IMR-90 (cell line): Measurements from ENCODE around the gene SLC44A5. TPM values are rescaled to one million over a fixed set of nuclear protein-coding genes. Genes with fewer than 3 reads are reported as not detected.

Experiments used
- ATAC-seq: fragments of 200-7000 bp; cut with Tn5 transposase; 2 replicates; pipeline ENCODE4 v1.9.1; 2020; ENCODE audit warnings: low read depth, mild to moderate bottlenecking, moderate library complexity
- BruUV-seq: library from RNA; stranded (reverse); fragments of 400-500 nt; replicated peaks from 2 replicates; lab custom pipeline; 2021; lab: Mats Ljungman, UMichigan
- CTCF ChIA-PET: fragments of 300-600 bp; formaldehyde crosslinking; extraction: SDS; loops from one replicate; lab custom pipeline; 2021; ENCODE audit warnings: antibody characterized with exemption; lab: Yijun Ruan, JAX
- POLR2A ChIA-PET: fragments of 300-600 bp; sonication (Branson Sonifier 250); formaldehyde crosslinking; loops from one replicate; lab custom pipeline; 2022; ENCODE audit warnings: antibody characterized with exemption; ENCODE audit not compliant: unreplicated experiment; lab: Charles Lee
- DNase-seq: peaks from one replicate; pipeline ENCODE4 v3.0.0; 2013
- H2AFZ ChIP-seq: replicated peaks from 2 replicates; pipeline ENCODE3; 2013; ENCODE audit warnings: low read length, mild to moderate bottlenecking; ENCODE audit not compliant: poor library complexity
- H2AK5ac ChIP-seq: 2 replicates; pipeline ENCODE4 v1.6.1; 2013; ENCODE audit warnings: low read depth, low read length, inconsistent platforms
- H2AK9ac ChIP-seq: replicated peaks from 2 replicates; pipeline ENCODE3; 2013; ENCODE audit warnings: mild to moderate bottlenecking, low read depth, low read length, moderate library complexity; ENCODE audit not compliant: poor library complexity
- H2BK120ac ChIP-seq: 2 replicates; pipeline ENCODE4 v1.6.1; 2013; ENCODE audit warnings: low read depth, low read length, inconsistent platforms
- H2BK15ac ChIP-seq: 3 replicates; pipeline ENCODE4 v1.6.1; 2013; ENCODE audit warnings: low read depth, low read length, inconsistent platforms
- H2BK20ac ChIP-seq: 2 replicates; pipeline ENCODE4 v1.6.1; 2013; ENCODE audit warnings: low read depth, mild to moderate bottlenecking, inconsistent platforms, low read length, moderate library complexity
- H2BK5ac ChIP-seq: 2 replicates; pipeline ENCODE4 v1.6.1; 2013; ENCODE audit warnings: mild to moderate bottlenecking, low read depth, low read length, inconsistent platforms; ENCODE audit not compliant: poor library complexity, severe bottlenecking
- H3K14ac ChIP-seq: replicated peaks from 2 replicates; pipeline ENCODE4 v1.6.1; 2013; ENCODE audit warnings: low read depth, low read length, inconsistent platforms
- H3K18ac ChIP-seq: 2 replicates; pipeline ENCODE4 v1.6.1; 2013; ENCODE audit warnings: low read depth, low read length, control low read depth
- H3K23ac ChIP-seq: 2 replicates; pipeline ENCODE4 v1.6.1; 2013; ENCODE audit warnings: low read depth, low read length, inconsistent platforms
- H3K27ac ChIP-seq: 2 replicates; pipeline ENCODE4 v1.5.1; 2013; ENCODE audit warnings: mild to moderate bottlenecking, control low read depth, low read length; ENCODE audit not compliant: insufficient read depth
- H3K27me3 ChIP-seq: 2 replicates; pipeline ENCODE4 v1.6.1; 2013; ENCODE audit warnings: low read length; ENCODE audit not compliant: control insufficient read depth, insufficient read depth
- H3K36me3 ChIP-seq: 2 replicates; pipeline ENCODE4 v1.6.1; 2013; ENCODE audit warnings: low read length, mixed read lengths; ENCODE audit not compliant: control insufficient read depth, insufficient read depth
- H3K4ac ChIP-seq: 2 replicates; pipeline ENCODE4 v1.6.1; 2013; ENCODE audit warnings: low read depth, low read length, inconsistent platforms
- H3K4me1 ChIP-seq: 2 replicates; pipeline ENCODE4 v1.6.1; 2013; ENCODE audit warnings: low read length, mixed read lengths; ENCODE audit not compliant: control insufficient read depth, insufficient read depth
- H3K4me2 ChIP-seq: 2 replicates; pipeline ENCODE4 v1.6.1; 2013; ENCODE audit warnings: low read depth, mild to moderate bottlenecking, control low read depth, low read length, moderate library complexity
- H3K4me3 ChIP-seq: 2 replicates; pipeline ENCODE4 v1.5.1; 2013; ENCODE audit warnings: low read depth, mild to moderate bottlenecking, control low read depth, low read length, moderate library complexity; ENCODE audit not compliant: insufficient read depth
- H3K56ac ChIP-seq: 2 replicates; pipeline ENCODE4 v1.6.1; 2013; ENCODE audit warnings: low read length, inconsistent platforms; ENCODE audit not compliant: insufficient read depth; ENCODE audit errors: extremely low read depth
- H3K79me1 ChIP-seq, 2 experiments: 2 replicates each; pipeline ENCODE4 v1.6.1; 2013; ENCODE audit warnings: low read length in 2 of 2, inconsistent platforms in 1 of 2, low read depth in 1 of 2
- H3K9ac ChIP-seq: 2 replicates; pipeline ENCODE4 v1.6.1; 2013; ENCODE audit warnings: low read depth, low read length, control low read depth
- H3K9me1 ChIP-seq: 2 replicates; pipeline ENCODE4 v1.6.1; 2013; ENCODE audit warnings: low read length, inconsistent platforms; ENCODE audit not compliant: insufficient read depth
- H3K9me3 ChIP-seq: 2 replicates; pipeline ENCODE4 v1.6.1; 2013; ENCODE audit warnings: low read length; ENCODE audit not compliant: control insufficient read depth, insufficient read depth
- H4K20me1 ChIP-seq: 2 replicates; pipeline ENCODE4 v1.6.1; 2013; ENCODE audit warnings: low read length, inconsistent platforms; ENCODE audit not compliant: insufficient read depth
- H4K5ac ChIP-seq: 2 replicates; pipeline ENCODE4 v1.6.1; 2013; ENCODE audit warnings: mild to moderate bottlenecking, low read depth, low read length, control low read depth
- H4K8ac ChIP-seq, 2 experiments: 2 replicates each; pipeline ENCODE4 v1.6.1; 2013; ENCODE audit warnings: low read depth in 2 of 2, low read length in 2 of 2, control low read depth in 1 of 2, inconsistent platforms in 1 of 2
- H4K91ac ChIP-seq: 2 replicates; pipeline ENCODE4 v1.6.1; 2013; ENCODE audit warnings: low read depth, low read length, inconsistent platforms; ENCODE audit not compliant: insufficient read depth
- BHLHE40 ChIP-seq: fragments of 150-350 bp; IDR thresholded peaks from 2 replicates; pipeline ENCODE4 v1.6.1; 2016; ENCODE audit warnings: mild to moderate bottlenecking, low read depth, low read length
- CEBPB ChIP-seq: IDR thresholded peaks from 2 replicates; pipeline ENCODE4 v1.6.1; 2012; ENCODE audit warnings: low read depth, low read length, improper control_type of control experiment
- FOS ChIP-seq: fragments of 150-350 bp; IDR thresholded peaks from 2 replicates; pipeline ENCODE4 v1.6.1; 2016; ENCODE audit warnings: low read depth, low read length
- MAZ ChIP-seq: IDR thresholded peaks from 2 replicates; pipeline ENCODE4 v1.6.1; 2012; ENCODE audit warnings: low read depth, mild to moderate bottlenecking, low read length, improper control_type of control experiment, moderate library complexity, borderline replicate concordance
- MXI1 ChIP-seq: IDR thresholded peaks from 2 replicates; pipeline ENCODE4 v1.6.1; 2012; ENCODE audit warnings: low read depth, mild to moderate bottlenecking, low read length, moderate library complexity, borderline replicate concordance
- RAD21 ChIP-seq: IDR thresholded peaks from 2 replicates; pipeline ENCODE4 v1.6.1; 2012; ENCODE audit warnings: low read length, improper control_type of control experiment
- RCOR1 ChIP-seq: IDR thresholded peaks from 2 replicates; pipeline ENCODE4 v1.6.1; 2012; ENCODE audit warnings: mild to moderate bottlenecking, low read length, improper control_type of control experiment; ENCODE audit not compliant: insufficient replicate concordance
- RFX5 ChIP-seq: IDR thresholded peaks from 2 replicates; pipeline ENCODE4 v1.8.0; 2012; ENCODE audit warnings: low read depth, mild to moderate bottlenecking, low read length, moderate library complexity
- SMC3 ChIP-seq: fragments of 150-350 bp; IDR thresholded peaks from 2 replicates; pipeline ENCODE4 v1.6.1; 2016; ENCODE audit warnings: low read depth, mild to moderate bottlenecking, antibody characterized with exemption, low read length, moderate library complexity
- USF2 ChIP-seq: fragments of 150-350 bp; IDR thresholded peaks from 2 replicates; pipeline ENCODE4 v1.6.1; 2017; ENCODE audit warnings: mild to moderate bottlenecking, antibody characterized with exemption, low read length, low read depth
- WGBS, 2 experiments: methylation state at CpG; one replicate each; pipeline versions ENCODE4 v1.1.5 to v1.1.7; 2013; ENCODE audit warnings: missing lambda C conversion rate in 2 of 2; ENCODE audit not compliant: insufficient read length in 1 of 2; ENCODE audit errors: extremely low coverage in 2 of 2; 5-methylcytosine and 5-hydroxymethylcytosine counted together
- dilution Hi-C: fragments of 300-500 bp; cut with HindIII; formaldehyde crosslinking; loops from one replicate; pipeline ENCODE4 v1.14.3; 2018; ENCODE audit warnings: low sequenced_read_pairs; ENCODE audit not compliant: unreplicated experiment
- in situ Hi-C: fragments of 300-500 bp; cut with MboI; formaldehyde crosslinking; loops from 3 replicates; pipeline ENCODE4 v1.14.3; 2019; ENCODE audit warnings: low sequenced_read_pairs, inconsistent platforms, mixed read lengths
- intact Hi-C: fragments of 100-400 bp; cut with micrococcal nuclease; formaldehyde crosslinking; loops from 2 replicates; pipeline ENCODE4 v1.10.0; 2022
- polyA plus RNA-seq, 3 experiments: library from polyadenylated mRNA; depleted of rRNA; stranded (reverse); fragments of >200 nt; gene quantifications; 2 replicates each; pipeline ENCODE4 v1.2.3, GENCODE V29; 2012; ENCODE audit warnings: low replicate concordance in 1 of 3
- total RNA-seq: library from RNA; depleted of rRNA; stranded (reverse); fragments of >200 nt; gene quantifications from 2 replicates; pipeline ENCODE4 v1.2.3, GENCODE V29; 2012
- TF ChIP-seq, protein P1 (sequence below): conservative IDR thresholded peaks from 2 replicates; pipeline ENCODE4 v1.5.1; 2012; ENCODE audit warnings: mild to moderate bottlenecking, low read depth, low read length, improper control_type of control experiment
- TF ChIP-seq, protein P2 (sequence below): fragments of 150-350 bp; IDR thresholded peaks from 2 replicates; pipeline ENCODE4 v1.6.1; 2016; ENCODE audit warnings: low read depth, mild to moderate bottlenecking, low read length, moderate library complexity, borderline replicate concordance

The SLC44A5 gene
- total and polyA plus RNA-seq, 2 of the 4 experiments (the other 2 are of a cell fraction): under 0.01 TPM; not detected in 1

GRCh38 chr1:75198761-75199160, 412.2 kb downstream of the SLC44A5 start:
- no TSS peak for BruUV-seq
- DNase-seq (no peak), ATAC-seq (no peak)
- Histone ChIP-seq H4K5ac (no peak overlapping the region), H2BK5ac (no peak overlapping the region), H3K36me3 (no peaks in the 10 kb centered on the region), H3K4me1 (no peaks in the 10 kb centered on the region), H3K4me3 (no peak overlapping the region), H3K9ac (no peak overlapping the region), H2AK9ac (no peak overlapping the region), H3K14ac (no peak overlapping the region), H3K9me1 (no peaks in the 10 kb centered on the region), H3K18ac (no peak overlapping the region), H3K9me3 (no peaks in the 10 kb centered on the region), H2BK20ac (no peak overlapping the region), H2AK5ac (no peak overlapping the region), H3K27ac (no peak overlapping the region), H3K23ac (no peak overlapping the region), H3K56ac (no peak overlapping the region), H3K4ac (no peak overlapping the region), H3K4me2 (no peak overlapping the region), H2BK15ac (no peak overlapping the region), H4K8ac (no peak overlapping the region), H4K20me1 (no peaks in the 10 kb centered on the region), H2AFZ (no peak overlapping the region), H3K79me1 (no peaks in the 10 kb centered on the region), H4K91ac (no peak overlapping the region), H2BK120ac (no peak overlapping the region), H3K27me3 (no peaks in the 10 kb centered on the region)
- POLR2A ChIA-PET: no interaction called here
- intact Hi-C loops: no loop called here
- CTCF ChIA-PET: no interaction called here
- no CpG with 5 or more reads among the region's 1 CpG for WGBS, 2 experiments
- in situ Hi-C loops: loop anchor here (10.0 kb wide), 1 partner anchor 434 kb away; no protein-coding TSS in a partner anchor
- dilution Hi-C loops: no loop called here
- TF ChIP-seq BHLHE40 (no peak), MAZ (no peak), FOS (no peak), SMC3 (no peak), CEBPB (no peak), RFX5 (no peak), USF2 (no peak), RAD21 (no peak), RCOR1 (no peak), MXI1 (no peak)
- TF ChIP-seq, protein P1, sequence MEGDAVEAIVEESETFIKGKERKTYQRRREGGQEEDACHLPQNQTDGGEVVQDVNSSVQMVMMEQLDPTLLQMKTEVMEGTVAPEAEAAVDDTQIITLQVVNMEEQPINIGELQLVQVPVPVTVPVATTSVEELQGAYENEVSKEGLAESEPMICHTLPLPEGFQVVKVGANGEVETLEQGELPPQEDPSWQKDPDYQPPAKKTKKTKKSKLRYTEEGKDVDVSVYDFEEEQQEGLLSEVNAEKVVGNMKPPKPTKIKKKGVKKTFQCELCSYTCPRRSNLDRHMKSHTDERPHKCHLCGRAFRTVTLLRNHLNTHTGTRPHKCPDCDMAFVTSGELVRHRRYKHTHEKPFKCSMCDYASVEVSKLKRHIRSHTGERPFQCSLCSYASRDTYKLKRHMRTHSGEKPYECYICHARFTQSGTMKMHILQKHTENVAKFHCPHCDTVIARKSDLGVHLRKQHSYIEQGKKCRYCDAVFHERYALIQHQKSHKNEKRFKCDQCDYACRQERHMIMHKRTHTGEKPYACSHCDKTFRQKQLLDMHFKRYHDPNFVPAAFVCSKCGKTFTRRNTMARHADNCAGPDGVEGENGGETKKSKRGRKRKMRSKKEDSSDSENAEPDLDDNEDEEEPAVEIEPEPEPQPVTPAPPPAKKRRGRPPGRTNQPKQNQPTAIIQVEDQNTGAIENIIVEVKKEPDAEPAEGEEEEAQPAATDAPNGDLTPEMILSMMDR: no peak
- TF ChIP-seq, protein P2, sequence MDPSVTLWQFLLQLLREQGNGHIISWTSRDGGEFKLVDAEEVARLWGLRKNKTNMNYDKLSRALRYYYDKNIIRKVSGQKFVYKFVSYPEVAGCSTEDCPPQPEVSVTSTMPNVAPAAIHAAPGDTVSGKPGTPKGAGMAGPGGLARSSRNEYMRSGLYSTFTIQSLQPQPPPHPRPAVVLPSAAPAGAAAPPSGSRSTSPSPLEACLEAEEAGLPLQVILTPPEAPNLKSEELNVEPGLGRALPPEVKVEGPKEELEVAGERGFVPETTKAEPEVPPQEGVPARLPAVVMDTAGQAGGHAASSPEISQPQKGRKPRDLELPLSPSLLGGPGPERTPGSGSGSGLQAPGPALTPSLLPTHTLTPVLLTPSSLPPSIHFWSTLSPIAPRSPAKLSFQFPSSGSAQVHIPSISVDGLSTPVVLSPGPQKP: no peak
